ACHN (cell line): ENCODE measurements around the gene BMERB1.
"Not testable (repeated sequence)": the region's sequence is repeated elsewhere in the genome, so short reads cannot be mapped to it uniquely, and the experiment has no call there.

Experiments used
- DNase-seq: peaks from one replicate; pipeline ENCODE4 v3.0.0-alpha.2; 2015
- in situ Hi-C: cut with HindIII; loops from 2 replicates; pipeline ENCODE4 v1.10.0; 2017; ENCODE audit warnings: low sequenced_read_pairs, low pct_ligation_motif_present, low pct_unique_long_range_greater_than_20kb

Gene BMERB1

DNA sequence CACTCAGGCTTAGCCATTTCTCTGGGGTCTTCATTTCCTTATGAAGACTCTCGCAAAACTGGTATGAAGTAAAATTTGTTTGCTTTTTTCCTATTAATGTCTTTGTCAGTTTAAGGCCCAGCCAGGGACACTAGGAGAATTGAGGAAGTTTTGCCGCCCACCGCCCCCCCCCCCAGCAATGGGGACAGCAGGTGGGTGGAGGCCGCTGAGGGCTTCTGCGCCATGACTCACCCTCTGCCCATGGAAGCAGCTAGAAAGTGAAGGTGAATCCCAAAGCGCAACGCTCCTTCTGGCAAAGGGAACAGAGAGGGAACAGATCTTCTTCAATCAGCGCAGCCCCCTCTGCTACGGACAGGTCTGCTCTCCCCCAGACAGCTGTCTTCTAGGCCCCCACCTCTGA, 158.8 kb downstream of the BMERB1 start:
- in situ Hi-C loops, result no loop called here
- no peak for DNase-seq

DNA sequence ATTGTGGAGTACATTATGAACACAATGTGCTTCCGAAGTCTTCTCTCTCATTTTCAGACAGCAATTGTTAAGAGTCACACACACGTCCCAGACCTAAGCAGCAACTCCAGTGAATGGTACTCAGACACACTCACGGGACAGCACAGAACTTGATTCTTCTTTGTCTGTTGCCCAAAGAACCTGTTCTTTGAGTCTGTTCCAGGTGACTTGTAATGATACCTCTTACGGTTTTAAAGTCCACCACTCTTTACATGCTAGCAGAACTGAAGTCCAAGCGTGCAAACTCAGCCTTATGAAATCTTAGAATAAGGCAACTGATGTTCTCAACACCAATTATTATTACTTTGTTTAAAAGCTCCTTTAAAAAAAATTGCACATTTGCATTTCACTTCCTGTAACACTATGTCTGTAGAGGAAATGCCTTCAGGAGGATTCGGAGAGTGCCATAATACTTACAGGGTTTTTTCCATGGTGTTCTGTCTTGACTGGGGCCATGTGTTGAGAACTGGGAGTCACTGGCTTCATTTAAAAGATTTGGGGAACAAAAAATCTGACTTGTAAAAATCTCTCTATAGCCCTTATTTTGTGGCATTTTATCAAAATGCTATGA, 160.4 kb downstream of the BMERB1 start:
- in situ Hi-C loops, result no loop called here
- no peak for DNase-seq

DNA sequence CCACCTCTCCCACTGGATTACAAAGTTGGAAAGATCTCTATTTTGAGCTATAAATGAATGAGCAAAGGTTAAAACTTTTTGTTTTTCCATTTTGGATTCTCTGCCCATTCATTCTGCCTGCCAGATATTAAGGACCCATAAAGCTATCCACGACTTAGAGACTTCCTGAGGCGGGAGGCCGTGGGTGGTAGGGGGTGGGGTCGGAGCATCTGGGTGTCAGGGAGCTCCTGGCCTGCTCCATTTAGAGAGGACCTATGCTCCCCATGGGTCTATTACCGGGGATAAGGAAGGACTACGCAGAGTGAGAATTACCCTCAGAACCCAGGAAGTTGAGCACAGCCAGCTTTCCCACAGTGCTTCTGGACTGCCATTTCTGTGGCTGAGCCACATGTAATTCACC, 162.7 kb downstream of the BMERB1 start:
- in situ Hi-C loops, result no loop called here

DNA sequence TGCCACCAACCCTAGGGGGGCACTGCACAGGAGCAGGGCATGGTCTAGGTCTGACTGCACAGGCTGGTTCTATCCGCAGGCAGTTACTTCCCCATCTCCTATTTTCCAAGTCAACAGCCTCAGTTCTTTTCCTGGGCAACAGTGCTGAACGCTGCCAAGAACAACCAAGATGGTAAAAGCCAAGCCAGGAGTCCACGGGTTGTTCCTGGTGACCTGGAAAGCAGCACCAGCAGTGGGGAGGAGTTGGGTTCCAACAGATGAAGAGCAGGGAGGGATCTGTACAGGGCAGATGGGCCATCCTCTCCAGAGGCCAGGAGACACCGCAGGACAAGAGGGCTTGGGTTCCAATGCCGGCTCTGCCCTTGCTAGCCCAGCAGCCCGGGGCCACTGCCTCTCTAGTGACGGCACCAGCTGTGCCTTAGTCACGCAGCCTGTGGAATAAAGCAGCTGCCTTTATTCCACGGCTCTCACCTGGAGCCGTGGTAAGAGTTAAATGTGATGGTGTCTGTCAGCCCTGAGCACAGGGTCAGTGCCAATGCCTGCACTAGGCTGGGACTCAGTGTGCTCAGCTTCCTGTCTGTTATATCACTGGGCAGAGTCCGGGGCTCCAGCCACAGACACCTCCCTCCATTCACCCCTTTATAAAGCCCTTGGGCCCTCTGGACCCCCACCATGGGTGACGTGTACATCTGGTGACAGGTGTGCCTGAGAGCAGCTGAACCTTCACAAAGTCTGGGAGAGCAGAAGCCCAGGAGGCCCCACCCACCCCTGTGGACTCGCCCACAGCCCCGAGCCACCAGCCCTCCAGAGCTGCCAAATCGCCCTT, 163.6 kb downstream of the BMERB1 start:
- DNase-seq, result no peak
- in situ Hi-C loops, result no loop called here

More for the DNA sequence above, 162.7 kb downstream of the BMERB1 start:
- DNase-seq, result no peak

DNA sequence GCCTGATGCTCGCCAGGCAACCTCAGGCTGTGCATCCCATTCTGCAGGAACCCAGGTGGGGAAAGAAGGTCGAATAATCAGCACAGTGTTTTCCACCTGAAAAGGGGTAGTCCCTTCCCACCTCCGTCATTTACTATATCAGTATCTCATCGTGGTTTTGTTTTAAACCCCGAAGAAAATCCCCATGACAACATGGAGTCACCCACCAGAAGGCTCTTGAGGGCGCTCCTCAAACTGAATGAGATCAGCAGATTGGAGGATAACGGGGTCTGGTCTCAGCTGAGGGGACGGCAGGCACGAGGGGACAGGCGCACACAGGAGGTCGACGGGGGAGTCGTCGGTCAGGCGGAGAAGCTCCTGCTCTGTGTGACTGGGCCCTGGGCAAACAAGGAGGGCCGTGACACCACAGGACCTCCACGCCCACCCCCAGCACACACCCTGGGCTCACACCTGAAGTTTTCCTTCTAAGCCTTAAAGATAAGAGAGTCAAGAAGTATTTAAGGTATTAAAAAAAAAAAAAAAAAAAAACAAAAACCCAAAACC, 164.3 kb downstream of the BMERB1 start:
- no peak for DNase-seq

DNA sequence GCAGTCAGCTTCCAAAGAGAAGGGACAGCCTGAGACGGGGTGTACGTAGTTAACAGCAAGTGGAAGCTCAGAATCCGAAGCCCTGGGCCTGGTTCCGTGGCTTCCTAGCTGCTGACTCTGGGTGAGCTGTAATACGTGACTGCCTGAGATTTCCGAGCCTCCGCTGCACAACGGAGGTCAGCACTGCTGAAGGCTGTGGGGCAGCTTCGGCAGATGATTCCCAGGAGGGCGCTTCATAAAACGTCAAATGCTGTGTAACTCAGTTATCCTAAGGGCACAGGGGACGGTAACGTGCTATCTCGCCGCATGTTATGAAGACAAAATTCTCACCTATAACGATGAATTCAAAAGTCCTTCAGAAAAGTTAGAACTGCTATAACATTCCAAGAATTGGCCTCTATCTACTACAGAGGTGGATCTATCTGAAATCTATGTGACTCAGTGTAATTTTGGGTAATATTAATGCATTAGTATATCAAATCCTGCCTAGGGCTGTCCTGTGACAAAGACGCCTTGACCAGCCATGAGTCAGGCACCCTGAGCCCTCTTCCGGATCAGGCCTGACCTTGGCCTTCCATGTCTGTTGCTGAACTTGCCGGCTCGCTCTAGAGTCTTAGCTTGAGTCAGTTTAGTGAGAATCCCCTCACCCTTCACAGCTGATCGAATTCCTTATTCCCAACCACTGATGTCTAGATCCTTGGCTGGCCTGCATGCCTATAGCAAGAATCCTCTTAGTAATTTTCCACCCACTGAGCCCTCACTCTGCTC, 165.1 kb downstream of the BMERB1 start:
- in situ Hi-C loops, result no loop called here

More for the DNA sequence above, 164.3 kb downstream of the BMERB1 start:
- in situ Hi-C loops, result no loop called here

DNA sequence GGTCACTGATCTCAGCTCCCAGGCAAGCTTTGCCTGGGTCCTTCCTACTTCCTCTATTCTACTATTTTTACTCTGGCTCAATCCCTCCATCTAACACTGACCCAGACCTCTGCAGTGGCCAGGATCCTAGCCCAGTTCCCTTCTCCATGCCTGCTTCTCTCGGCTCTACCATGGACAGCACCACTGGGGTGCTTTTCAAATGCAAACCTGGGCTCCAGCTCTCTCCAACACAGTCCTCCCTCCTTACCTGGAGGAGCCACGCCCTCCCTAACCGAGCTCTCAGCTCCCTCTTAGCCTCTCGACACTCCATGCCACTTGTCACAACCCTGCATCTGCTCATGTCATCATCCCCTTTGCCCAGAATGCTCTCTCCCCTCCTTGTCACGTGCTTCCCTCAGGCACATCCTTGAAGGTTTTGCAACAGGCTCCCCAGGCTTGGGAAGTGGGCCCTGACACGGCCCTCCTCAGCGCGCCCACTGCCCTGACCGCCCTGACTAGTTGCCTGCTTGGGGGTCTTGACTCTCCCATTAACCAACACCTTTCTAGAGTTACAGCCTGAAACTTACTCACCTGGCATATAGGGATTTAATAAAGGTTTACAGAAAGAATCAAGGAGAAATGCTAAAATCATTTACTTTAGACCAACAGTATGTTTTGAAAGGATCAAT, 167.0 kb downstream of the BMERB1 start:
- in situ Hi-C loops, result no loop called here
- DNase-seq, result no peak

More for the DNA sequence above, 165.1 kb downstream of the BMERB1 start:
- no peak for DNase-seq

DNA sequence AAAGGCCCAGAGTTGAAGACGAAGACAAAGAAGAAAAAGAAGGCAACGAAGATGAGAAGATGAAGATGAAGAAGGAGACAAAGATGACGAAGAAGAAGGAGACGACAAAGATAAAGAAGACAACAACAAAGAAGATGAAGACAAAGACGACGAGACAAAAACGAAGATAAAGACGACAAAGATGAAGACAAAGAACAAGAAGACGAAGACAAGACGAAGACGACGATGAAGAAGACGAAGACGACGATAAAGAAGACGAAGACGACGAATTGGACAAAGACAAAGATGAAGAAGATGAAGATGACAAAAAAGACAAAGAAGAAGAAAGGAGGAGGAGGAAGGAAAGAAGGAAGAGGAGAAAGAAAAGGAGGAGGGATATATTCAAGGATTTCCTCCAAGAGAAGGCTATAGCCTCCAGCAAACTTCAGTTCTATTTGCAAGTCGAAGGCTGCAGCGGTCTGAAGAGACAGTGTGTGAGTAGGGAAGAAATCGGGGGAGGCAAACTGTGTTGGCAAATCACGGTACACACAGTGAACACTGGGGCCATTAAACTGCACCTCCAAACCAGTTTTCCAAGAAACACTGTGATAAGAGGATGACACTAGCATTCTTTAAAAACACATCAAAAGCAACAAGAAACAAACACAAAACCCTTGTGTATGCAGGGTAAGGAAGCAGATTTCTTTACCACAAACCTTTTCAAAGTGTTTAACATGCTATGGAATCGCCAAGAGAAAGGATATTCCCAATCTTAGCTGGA, 168.1 kb downstream of the BMERB1 start:
- in situ Hi-C loops, result no loop called here

DNA sequence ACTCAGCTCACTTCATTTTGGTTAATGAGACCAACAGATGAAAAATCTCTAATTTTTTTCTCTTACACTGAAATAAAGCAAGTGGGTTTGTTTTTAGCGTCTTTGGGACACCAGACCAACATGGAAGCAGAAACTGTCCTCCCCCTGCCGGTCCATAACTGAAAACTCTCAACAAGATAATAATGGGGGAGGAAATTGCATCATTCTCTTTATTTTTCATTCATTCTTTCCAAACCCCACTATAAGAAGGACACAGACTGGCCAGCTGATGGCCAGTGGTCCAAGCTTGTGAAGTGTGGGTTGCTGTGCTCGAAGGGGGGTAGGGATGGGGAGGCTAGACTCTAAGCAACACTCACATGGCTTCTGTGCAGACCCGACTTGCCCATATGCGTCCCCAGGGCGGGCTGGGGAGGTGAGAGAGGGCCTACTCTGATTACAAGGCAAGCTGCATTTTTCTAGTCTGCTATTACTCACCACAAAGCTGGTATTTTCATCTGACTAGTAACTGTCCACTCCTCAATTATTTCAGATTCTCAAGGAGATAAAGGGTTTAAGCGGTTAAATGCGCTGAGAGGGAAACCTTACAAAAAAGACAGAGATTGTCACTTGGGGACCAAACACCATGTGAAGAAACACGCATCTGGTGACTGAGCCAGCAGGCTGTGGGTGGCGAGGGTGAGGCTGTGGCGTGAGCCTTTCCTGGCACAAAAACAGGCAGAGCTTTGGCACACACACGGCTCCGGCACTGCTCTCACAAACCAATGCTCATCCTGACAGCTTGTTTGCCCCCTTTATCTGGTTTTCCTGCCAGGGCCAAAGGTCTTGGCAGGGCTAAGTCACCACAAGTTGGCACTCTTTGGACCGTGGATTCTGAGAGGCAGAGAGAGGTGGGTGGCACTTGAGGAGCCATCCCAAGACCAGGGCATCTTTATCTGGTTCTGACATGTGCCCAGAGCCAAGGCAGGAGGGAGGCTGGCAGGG, 170.4 kb downstream of the BMERB1 start:
- in situ Hi-C loops, result no loop called here
- DNase-seq, result no peak

More for the DNA sequence above, 168.1 kb downstream of the BMERB1 start:
- DNase-seq, result no peak

DNA sequence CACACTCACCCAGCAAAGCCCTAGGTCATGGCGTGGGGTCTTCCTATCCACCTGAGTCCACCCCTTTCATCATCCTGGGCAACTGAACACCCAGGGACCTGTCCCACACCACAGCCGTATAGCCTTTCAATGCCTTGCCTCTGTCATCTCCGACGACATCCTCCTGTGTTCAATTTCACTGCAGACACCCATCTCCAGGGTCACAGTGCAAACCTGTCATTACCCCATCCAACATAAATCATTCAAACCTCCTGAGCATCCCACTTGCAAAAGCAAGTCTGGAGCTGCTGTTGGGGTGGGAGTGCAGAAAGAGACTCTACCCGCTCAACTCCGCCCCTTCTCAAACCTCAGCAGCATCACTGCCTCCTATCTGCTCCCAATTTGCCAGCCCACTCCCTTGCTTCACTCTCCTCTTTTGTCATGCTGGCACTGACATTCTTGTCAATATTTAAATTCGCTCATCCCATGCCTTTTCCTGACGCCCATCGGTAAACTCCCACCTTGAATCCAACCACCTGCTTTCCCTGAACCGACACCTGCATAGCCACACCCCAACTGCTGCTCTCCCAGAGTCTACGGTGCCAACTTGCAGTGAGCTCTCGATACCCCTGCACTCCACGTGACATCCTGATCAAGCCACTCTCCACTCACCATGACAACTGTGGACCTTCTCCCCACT, 171.6 kb downstream of the BMERB1 start:
- in situ Hi-C loops, result no loop called here
- DNase-seq, result no peak

DNA sequence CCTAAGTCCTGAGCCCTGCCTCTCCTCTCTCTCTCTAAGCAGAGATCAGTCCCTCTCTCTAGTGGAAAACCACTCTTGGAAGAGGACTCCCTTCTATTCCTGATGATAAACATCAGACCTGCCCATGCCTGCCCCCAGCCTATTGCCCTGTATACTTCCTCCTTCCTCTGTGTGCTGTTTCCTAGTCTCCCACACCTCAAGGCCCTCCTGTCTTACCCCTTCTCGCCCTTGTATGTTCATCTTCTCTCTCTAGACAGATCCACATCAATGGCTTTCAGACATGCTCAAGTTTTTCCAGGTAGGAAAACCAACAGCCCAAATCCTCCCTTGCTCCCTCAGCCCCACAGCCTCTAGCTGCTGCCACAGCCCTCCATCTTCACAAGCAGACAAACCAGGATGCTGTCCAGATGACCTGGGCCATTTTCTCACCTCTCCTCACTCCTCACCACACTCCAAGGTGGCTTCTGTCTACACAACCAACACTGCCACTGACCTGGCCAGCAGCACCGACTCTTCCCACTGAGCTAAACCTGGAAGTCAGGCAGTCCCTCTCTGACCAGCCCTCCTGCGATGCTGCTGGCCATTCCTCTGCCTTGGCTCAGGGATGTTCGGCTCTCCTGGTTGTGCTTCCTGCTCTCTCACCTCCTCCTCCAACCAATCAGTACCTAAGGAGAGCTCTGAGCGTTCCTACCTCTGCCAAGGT, 172.3 kb downstream of the BMERB1 start:
- DNase-seq, result no peak
- in situ Hi-C loops, result no loop called here

DNA sequence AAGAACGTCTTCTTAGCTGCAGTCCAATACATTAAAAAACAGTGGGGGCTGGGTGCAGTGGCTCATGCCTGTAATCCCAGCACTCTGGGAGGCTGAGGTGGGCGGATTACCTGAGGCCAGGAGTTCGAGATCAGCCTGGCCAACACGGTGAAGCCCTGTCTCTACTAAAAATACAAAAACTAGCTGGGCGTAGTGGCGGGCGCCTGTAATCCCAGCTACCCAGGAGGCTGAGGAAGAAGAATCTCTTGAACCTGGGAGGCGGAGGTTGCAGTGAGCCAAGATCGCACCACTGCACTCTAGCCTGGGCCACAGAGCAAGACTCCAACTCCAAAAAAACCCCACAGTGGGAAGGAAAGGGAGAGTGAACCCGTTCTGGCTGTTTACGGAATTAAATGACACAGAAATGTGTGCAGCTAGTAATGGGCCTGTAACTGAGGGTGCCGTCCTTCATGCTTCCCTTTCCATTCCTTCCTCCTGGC, 172.9 kb downstream of the BMERB1 start:
- in situ Hi-C loops, result not testable (repeated sequence)

DNA sequence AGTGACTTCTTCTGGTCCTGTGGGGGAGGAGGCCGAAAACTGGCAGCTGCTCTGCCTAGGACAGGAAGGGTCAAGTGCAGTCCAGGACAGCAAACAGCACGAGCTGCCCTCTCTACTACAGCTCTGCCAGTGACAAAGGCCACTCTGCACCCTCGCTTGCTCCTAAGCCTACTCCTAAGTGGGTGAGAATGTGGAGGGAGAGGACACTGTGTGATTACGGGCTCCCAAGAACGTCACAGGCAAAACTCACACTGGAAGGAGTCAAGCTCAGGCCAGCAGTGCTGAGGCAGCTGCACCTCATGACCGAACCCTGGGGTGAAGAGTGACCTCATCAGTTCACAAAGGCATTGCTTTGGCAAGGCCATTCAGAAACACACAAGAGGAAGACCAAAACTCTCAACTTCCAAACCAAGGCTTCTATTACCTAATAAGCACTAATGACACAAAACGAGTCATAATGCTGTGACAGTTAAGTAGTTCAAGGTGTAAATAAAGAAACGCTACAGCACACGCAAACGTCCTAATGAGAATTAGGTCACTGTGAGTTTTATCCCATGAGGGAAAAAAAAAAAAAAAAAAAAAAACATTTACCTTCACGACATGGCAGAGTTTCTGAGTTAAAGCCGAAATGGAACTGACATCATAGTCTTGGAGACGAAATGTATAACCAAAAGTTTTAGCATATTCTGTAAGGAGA, 173.5 kb downstream of the BMERB1 start:
- in situ Hi-C loops, result no loop called here
- DNase-seq, result no peak

More for the DNA sequence above, 172.9 kb downstream of the BMERB1 start:
- DNase-seq, result not testable (repeated sequence)

DNA sequence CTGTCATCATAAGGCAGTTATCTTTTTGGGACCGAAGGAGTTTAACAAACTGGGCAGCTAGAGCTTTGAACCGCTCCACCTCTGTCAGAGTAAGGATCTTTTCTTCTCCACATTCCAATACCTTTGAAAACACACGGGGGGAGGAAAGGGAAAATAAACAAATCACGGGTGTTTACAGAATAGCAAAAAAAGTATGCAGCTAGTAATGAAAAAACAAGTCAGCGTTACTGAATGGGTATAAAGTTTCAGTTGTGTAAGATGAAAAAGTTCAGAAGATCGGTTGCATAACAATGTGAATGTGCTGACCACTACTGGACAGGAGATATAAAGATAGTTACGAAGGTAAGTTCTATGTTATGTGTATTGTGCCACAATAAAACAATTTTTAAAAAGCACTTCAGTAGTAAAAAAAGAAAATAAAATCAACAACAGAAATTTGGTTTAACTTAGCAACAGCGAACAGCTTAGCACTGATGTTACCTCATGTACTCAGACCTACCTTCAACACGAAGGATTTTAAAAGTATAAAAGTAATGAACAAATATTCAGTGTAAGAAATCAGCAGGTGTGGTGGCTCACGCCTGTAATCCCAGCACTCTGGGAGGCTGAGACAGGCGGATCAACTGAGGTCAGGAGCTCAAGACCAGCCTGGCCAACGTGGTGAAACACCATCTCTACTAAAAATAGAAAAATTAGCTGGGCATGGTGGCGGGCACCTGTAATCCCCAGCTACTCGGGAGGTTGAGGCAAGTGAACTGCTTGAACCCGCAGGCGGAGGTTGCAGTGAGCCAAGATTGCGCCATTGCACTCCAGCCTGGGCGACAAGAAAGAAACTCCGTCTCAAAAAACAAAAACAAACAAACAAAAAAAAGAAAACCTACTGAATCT, 174.3 kb downstream of the BMERB1 start:
- no peak for DNase-seq
- in situ Hi-C loops, result no loop called here
